HG03139 (cell line): Measurements from ENCODE around the gene TTL.
"Not testable (repeated sequence)": the region's sequence is repeated elsewhere in the genome, so short reads cannot be mapped to it uniquely, and the experiment has no call there.

Experiments
- ATAC-seq: cut with Tn5 transposase; IDR thresholded peaks from one replicate; pipeline ENCODE4 v1.9.1; 2021; ENCODE audit not compliant: unreplicated experiment

Gene TTL

GRCh38 chr2:112481528-112482233 lies at the start of gene TTL:
Gene TTL (plus strand): TSS chr2:112482156. CDS start chr2:112482345, 189 bp downstream.
- peak; percentile 61 for ATAC-seq

GRCh38 chr2:112432390-112432734 lies 49.6 kb upstream of the TTL start:
- ATAC-seq = not testable (repeated sequence)

- not testable (repeated sequence) for ATAC-seq
These were observed 49.0 kb upstream of the TTL start for GRCh38 chr2:112432735-112433479.

- peak; percentile 91 for ATAC-seq
These were observed 48.5 kb upstream of the TTL start, which contains the start of gene RGPD8 for GRCh38 chr2:112433480-112433879. Gene RGPD8 (minus strand): TSS chr2:112433645. CDS start chr2:112433453, 192 bp downstream.

GRCh38 chr2:112433932-112434730 lies 47.8 kb upstream of the TTL start:
- no peak for ATAC-seq

GRCh38 chr2:112434890-112435715 lies 46.9 kb upstream of the TTL start:
- not testable (repeated sequence) for ATAC-seq

GRCh38 chr2:112435716-112436431 lies 46.1 kb upstream of the TTL start:
- not testable (repeated sequence) for ATAC-seq

GRCh38 chr2:112436993-112437392 lies 45.0 kb upstream of the TTL start:
- ATAC-seq = not testable (repeated sequence)

GRCh38 chr2:112437405-112437831 lies 44.5 kb upstream of the TTL start:
- not testable (repeated sequence) for ATAC-seq

GRCh38 chr2:112438603-112439261 lies 43.2 kb upstream of the TTL start:
- not testable (repeated sequence) for ATAC-seq

GRCh38 chr2:112444256-112444655 lies 37.7 kb upstream of the TTL start:
- not testable (repeated sequence) for ATAC-seq

GRCh38 chr2:112449854-112450253 lies 32.1 kb upstream of the TTL start:
- ATAC-seq = no peak

- no peak for ATAC-seq
These were observed 30.6 kb upstream of the TTL start for GRCh38 chr2:112451317-112451716.

GRCh38 chr2:112454586-112454985 lies 27.4 kb upstream of the TTL start:
- no peak for ATAC-seq

GRCh38 chr2:112459372-112459771 lies 22.6 kb upstream of the TTL start:
- no peak for ATAC-seq

GRCh38 chr2:112462178-112462577 lies 19.8 kb upstream of the TTL start:
- no peak for ATAC-seq

- no peak for ATAC-seq
These were observed 18.7 kb upstream of the TTL start for GRCh38 chr2:112463256-112463655.

- ATAC-seq = no peak
These were observed 16.6 kb upstream of the TTL start for GRCh38 chr2:112465382-112465781.

GRCh38 chr2:112472547-112473263 lies 9.3 kb upstream of the TTL start:
- no peak for ATAC-seq
